Esophagus squamous epithelium (tissue), 5 donors: ENCODE data around the gene JHY. TPM values are rescaled to one million over a fixed set of nuclear protein-coding genes. Genes with fewer than 3 reads are reported as not detected.

ENCODE experiments used
- DNase-seq: peaks from one replicate; lab custom pipeline; 2025; lab: John Stamatoyannopoulos, UW
- H3K27ac ChIP-seq, 4 donors: fragments of 200-600 bp; sonication (generic); one replicate each; pipeline ENCODE4 v1.5.1; 2016 to 2019; ENCODE audit warnings: mild to moderate bottlenecking in 1 of 4
- H3K27me3 ChIP-seq, 4 donors: fragments of 200-600 bp; sonication (generic); 1 replicate in 3 of 4; 2 replicates in 1 of 4; pipeline versions ENCODE4 v1.5.1 to v1.6.0; 2017 to 2021; ENCODE audit warnings: antibody characterized with exemption in 1 of 4
- H3K36me3 ChIP-seq, 3 donors: fragments of 200-600 bp; sonication (generic); one replicate each; pipeline ENCODE4 v1.5.1; 2016 to 2019
- H3K4me1 ChIP-seq, 3 donors: fragments of 200-600 bp; sonication (generic); one replicate each; pipeline ENCODE4 v1.5.1; 2017 to 2019
- H3K4me3 ChIP-seq, 4 donors: fragments of 200-600 bp; sonication (generic); 1 replicate in 3 of 4; 2 replicates in 1 of 4; pipeline ENCODE4 v1.5.1; 2016 to 2019; ENCODE audit warnings: mild to moderate bottlenecking in 2 of 4, moderate library complexity in 1 of 4
- H3K9me3 ChIP-seq, 3 donors: fragments of 200-600 bp; sonication (generic); one replicate each; pipeline ENCODE4 v1.5.1; 2016 to 2019
- CTCF ChIP-seq, 6 experiments: fragments of 450-650 bp in 4 of 6; fragments of 200-600 bp in 2 of 6; sonication (generic) in 2 of 6; IDR thresholded peaks; one replicate each; pipeline ENCODE4 v1.5.1; 2016 to 2019; ENCODE audit warnings: antibody characterized with exemption in 6 of 6, mild to moderate bottlenecking in 4 of 6, moderate library complexity in 4 of 6
- POLR2A ChIP-seq, 4 donors: fragments of 450-650 bp; IDR thresholded peaks; one replicate each; pipeline ENCODE4 v1.6.1; 2017; ENCODE audit warnings: antibody characterized with exemption in 4 of 4, mild to moderate bottlenecking in 4 of 4, moderate library complexity in 3 of 4
- WGBS, 2 donors: methylation state at CpG; one replicate each; pipeline ENCODE4 v1.1.5; 2018; 5-methylcytosine and 5-hydroxymethylcytosine counted together
- intact Hi-C: fragments of 100-400 bp; cut with DNase I; formaldehyde crosslinking; loops from one replicate; pipeline ENCODE4 v1.15.0; 2022
- total RNA-seq, 4 donors: library from RNA; depleted of rRNA; stranded (reverse); fragments of >200 nt; gene quantifications; one replicate each; pipeline ENCODE4 v1.1.0, GENCODE V29; 2016
- donor health status: DM: yes; HTN: yes; CAD: no.

The JHY gene
- total RNA-seq, 4 donors from 2014 or later: 0.91 to 3.4 (median 1.2) TPM

- no peak for DNase-seq
- no peak for TF ChIP-seq CTCF (IDR thresholded peaks at IDR 0.05)
- TF ChIP-seq POLR2A (IDR thresholded peaks at IDR 0.05): no peak
Measured at GRCh38 chr11:122888162-122888561, 5.6 kb downstream of the JHY start.

GRCh38 chr11:122893131-122893530, 10.6 kb downstream of the JHY start:
- 57 to 67% methylated on average over 5 of the region's 5 CpGs for WGBS, 2 donors
- Histone ChIP-seq H3K9me3 (no peaks in the 10 kb centered on the region), H3K27me3 (no peaks in the 10 kb centered on the region), H3K4me3 (no peak overlapping the region), H3K4me1 (no peaks in the 10 kb centered on the region), H3K36me3 (no peaks in the 10 kb centered on the region), H3K27ac (no peak overlapping the region)
- intact Hi-C loops: no loop called here
- TF ChIP-seq CTCF (IDR thresholded peaks at IDR 0.05): no peak
- no peak for TF ChIP-seq POLR2A (IDR thresholded peaks at IDR 0.05)
- no peak for DNase-seq

More at GRCh38 chr11:122888162-122888561, 5.6 kb downstream of the JHY start:
- intact Hi-C loops: no loop called here
- Histone ChIP-seq H3K27ac (no peak overlapping the region), H3K9me3 (no peaks in the 10 kb centered on the region), H3K4me1 (peaks cover 0 to 10% (median 9%) of the 10 kb centered on the region in 3 donors), H3K36me3 (no peaks in the 10 kb centered on the region), H3K27me3 (no peaks in the 10 kb centered on the region), H3K4me3 (no peak overlapping the region)
- 74 to 81% methylated on average over 2 of the region's 2 CpGs for WGBS, 2 donors

DNA sequence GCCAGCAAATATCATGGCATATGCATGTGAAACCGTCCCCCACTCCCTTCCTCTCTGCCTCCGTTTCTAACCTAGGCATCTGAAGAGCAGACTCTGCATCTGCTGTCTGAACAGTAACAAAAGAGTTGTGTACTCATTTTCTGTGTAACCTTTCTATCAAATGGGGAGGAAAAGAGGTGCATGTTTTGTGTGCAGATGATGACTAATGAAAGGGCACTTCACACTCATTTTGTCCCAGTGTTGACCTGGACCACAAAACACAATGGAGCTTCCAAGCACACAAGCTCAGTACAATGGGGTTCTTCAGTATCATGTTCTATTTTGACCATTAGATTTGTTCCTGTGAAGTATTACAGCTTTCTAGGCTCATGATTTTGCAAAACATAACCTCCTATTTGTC, 13.0 kb downstream of the JHY start:
- no peak overlapping the region for H3K4me3 ChIP-seq
- 79 to 83% methylated on average over 2 of the region's 2 CpGs for whole genome bisulfite sequencing, 2 donors
- H3K27me3 ChIP-seq: no peaks in the 10 kb centered on the region
- no peak for DNase-seq
- no peaks in the 10 kb centered on the region for H3K4me1 ChIP-seq
- no peak for TF ChIP-seq CTCF (IDR thresholded peaks at IDR 0.05)
- no peak for TF ChIP-seq POLR2A (IDR thresholded peaks at IDR 0.05)
- no peaks in the 10 kb centered on the region for H3K36me3 ChIP-seq
- H3K27ac ChIP-seq: no peak overlapping the region
- intact Hi-C loops: no loop called here
- no peaks in the 10 kb centered on the region for H3K9me3 ChIP-seq

DNA sequence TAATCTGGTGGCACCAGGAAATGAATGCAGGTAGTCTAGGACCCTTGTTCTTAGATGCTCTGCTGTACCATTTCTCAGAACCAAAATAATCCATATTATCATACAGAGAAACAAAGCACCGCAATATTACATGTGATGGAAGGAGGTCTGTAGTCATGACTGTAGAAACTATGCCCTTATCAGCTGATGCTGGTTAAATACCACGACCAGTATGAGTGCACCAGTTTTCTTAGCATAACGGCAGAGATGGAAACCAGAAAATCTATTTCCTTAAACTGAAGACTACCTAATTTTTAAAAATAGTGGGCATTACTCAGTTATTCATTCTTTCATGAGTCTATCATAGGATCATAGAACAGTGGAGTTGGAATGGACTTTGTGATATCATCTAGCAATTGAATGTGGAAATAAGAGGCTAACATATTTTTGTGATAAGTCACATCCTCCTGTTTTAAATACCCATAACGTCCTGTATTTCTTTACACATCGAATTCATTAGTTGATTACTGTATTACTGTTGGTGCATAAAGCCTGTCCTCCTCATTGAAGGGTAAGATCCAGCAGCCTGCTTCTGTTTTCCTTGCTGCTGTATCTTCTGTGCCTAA, 15.1 kb downstream of the JHY start:
- Histone ChIP-seq H3K27ac (no peak overlapping the region), H3K4me1 (no peaks in the 10 kb centered on the region), H3K4me3 (no peak overlapping the region), H3K27me3 (no peaks in the 10 kb centered on the region), H3K9me3 (no peaks in the 10 kb centered on the region), H3K36me3 (no peaks in the 10 kb centered on the region)
- DNase-seq: no peak
- TF ChIP-seq CTCF (IDR thresholded peaks at IDR 0.05) (no peak), POLR2A (IDR thresholded peaks at IDR 0.05) (no peak)
- intact Hi-C loops: no loop called here
- 69 to 70% methylated on average over 5 of the region's 5 CpGs for WGBS, 2 donors

GRCh38 chr11:122898799-122899198, 16.2 kb downstream of the JHY start:
- Histone ChIP-seq H3K4me1 (no peaks in the 10 kb centered on the region), H3K9me3 (no peaks in the 10 kb centered on the region), H3K36me3 (no peaks in the 10 kb centered on the region), H3K27ac (no peak overlapping the region), H3K27me3 (no peaks in the 10 kb centered on the region), H3K4me3 (no peak overlapping the region)
- no peak for DNase-seq
- 66 to 73% methylated on average over 6 of the region's 6 CpGs for WGBS, 2 donors
- intact Hi-C loops: no loop called here
- no peak for TF ChIP-seq POLR2A (IDR thresholded peaks at IDR 0.05)
- TF ChIP-seq CTCF (IDR thresholded peaks at IDR 0.05): no peak
